Uterus (tissue), 2 donors: Measurements from ENCODE around the gene CNTNAP1.

Experiments
- POLR2A ChIP-seq, 2 donors: fragments of 450-650 bp; IDR thresholded peaks; one replicate each; pipeline ENCODE4 v1.6.1; 2016; ENCODE audit warnings: antibody characterized with exemption in 2 of 2, mild to moderate bottlenecking in 1 of 2, moderate library complexity in 1 of 2
- TF ChIP-seq, protein P1 (sequence below), 4 experiments: fragments of 200-600 bp in 2 of 4; fragments of 450-650 bp in 2 of 4; sonication (generic) in 2 of 4; IDR thresholded peaks; one replicate each; pipeline ENCODE4 v1.5.1; 2016 to 2019; ENCODE audit warnings: antibody characterized with exemption in 4 of 4, mild to moderate bottlenecking in 2 of 4, moderate library complexity in 1 of 4

DNA sequence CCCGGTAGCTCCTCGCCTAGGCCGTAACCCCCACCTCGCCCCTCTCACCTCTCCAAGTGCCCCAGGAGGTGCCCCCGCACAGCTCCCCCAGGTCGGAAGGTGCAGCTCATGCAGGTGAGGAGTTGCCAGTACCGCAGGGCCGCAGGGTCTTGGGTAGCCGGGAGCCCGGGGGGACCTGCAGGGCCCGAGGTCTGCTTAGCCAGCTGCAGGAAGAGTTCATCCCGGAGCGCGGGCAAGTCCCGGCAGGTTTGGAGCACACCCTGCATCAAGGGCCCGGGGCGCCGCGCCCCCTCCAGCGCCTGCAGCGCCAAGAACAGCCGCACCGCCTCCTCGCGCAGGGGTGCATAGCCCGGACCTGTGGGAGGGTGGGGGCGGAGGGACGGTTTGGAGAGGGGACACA lies 10.3 kb upstream of the CNTNAP1 start:
- TF ChIP-seq, protein P1, sequence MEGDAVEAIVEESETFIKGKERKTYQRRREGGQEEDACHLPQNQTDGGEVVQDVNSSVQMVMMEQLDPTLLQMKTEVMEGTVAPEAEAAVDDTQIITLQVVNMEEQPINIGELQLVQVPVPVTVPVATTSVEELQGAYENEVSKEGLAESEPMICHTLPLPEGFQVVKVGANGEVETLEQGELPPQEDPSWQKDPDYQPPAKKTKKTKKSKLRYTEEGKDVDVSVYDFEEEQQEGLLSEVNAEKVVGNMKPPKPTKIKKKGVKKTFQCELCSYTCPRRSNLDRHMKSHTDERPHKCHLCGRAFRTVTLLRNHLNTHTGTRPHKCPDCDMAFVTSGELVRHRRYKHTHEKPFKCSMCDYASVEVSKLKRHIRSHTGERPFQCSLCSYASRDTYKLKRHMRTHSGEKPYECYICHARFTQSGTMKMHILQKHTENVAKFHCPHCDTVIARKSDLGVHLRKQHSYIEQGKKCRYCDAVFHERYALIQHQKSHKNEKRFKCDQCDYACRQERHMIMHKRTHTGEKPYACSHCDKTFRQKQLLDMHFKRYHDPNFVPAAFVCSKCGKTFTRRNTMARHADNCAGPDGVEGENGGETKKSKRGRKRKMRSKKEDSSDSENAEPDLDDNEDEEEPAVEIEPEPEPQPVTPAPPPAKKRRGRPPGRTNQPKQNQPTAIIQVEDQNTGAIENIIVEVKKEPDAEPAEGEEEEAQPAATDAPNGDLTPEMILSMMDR (IDR thresholded peaks at IDR 0.05) = no peak
- TF ChIP-seq POLR2A (IDR thresholded peaks at IDR 0.05) = no peak
